Naive thymus-derived CD4-positive, alpha-beta T cell (primary cell): ENCODE measurements around the gene FBXO17. TPM values are rescaled to one million over a fixed set of nuclear protein-coding genes. Genes with fewer than 3 reads are reported as not detected.
"Not testable (repeated sequence)": the region's sequence is repeated elsewhere in the genome, so short reads cannot be mapped to it uniquely, and the experiment has no call there.

ENCODE experiments used
- ATAC-seq: fragments of 150-1000 bp; cut with Tn5 transposase; 2 replicates; pipeline ENCODE4 v1.10.0; 2021; ENCODE audit warnings: mild to moderate bottlenecking, moderate library complexity
- CTCF ChIA-PET: fragments of 350-600 bp; sonication (Branson Sonifier 250); formaldehyde crosslinking; loops from one replicate; lab custom pipeline; 2021; ENCODE audit warnings: antibody characterized with exemption; lab: Charles Lee
- POLR2A ChIA-PET: fragments of 350-600 bp; sonication (Branson Sonifier 250); formaldehyde crosslinking; loops from one replicate; lab custom pipeline; 2021; ENCODE audit warnings: antibody characterized with exemption, inconsistent platforms; lab: Charles Lee
- DNase-seq, 9 donors: peaks; one replicate each; pipeline versions ENCODE4 v3.0.0 to v3.0.0-alpha.2; 2020 to 2022; ENCODE audit warnings: mixed read lengths in 1 of 9
- H3K27ac ChIP-seq: one replicate; pipeline ENCODE4 v1.7.0; 2013; ENCODE audit warnings: mild to moderate bottlenecking, low read depth, low read length, moderate library complexity
- H3K27me3 ChIP-seq, 2 donors: one replicate each; pipeline ENCODE4 v1.7.0; 2013; ENCODE audit warnings: low read length in 2 of 2, mild to moderate bottlenecking in 2 of 2, moderate library complexity in 2 of 2; ENCODE audit not compliant: control insufficient read depth in 2 of 2, insufficient read depth in 2 of 2
- H3K36me3 ChIP-seq, 3 experiments: 1 replicate in 2 of 3; 2 replicates in 1 of 3; pipeline ENCODE4 v1.7.0; 2013; ENCODE audit warnings: low read length in 3 of 3, mild to moderate bottlenecking in 3 of 3, moderate library complexity in 1 of 3; ENCODE audit not compliant: insufficient read depth in 3 of 3, control insufficient read depth in 2 of 3
- H3K4me1 ChIP-seq, 2 donors: one replicate each; pipeline ENCODE4 v1.7.0; 2013; ENCODE audit warnings: low read length in 2 of 2, mild to moderate bottlenecking in 2 of 2, moderate library complexity in 1 of 2; ENCODE audit not compliant: control insufficient read depth in 2 of 2, insufficient read depth in 2 of 2
- H3K4me3 ChIP-seq: 2 replicates; pipeline ENCODE4 v1.7.0; 2013; ENCODE audit warnings: mild to moderate bottlenecking, low read length
- H3K9me3 ChIP-seq, 3 experiments: 1 replicate in 2 of 3; 2 replicates in 1 of 3; pipeline ENCODE4 v1.7.0; 2013; ENCODE audit warnings: low read length in 3 of 3; ENCODE audit not compliant: control insufficient read depth in 2 of 3
- H3K27ac Mint-ChIP-seq, 9 donors: one replicate each; pipeline ENCODE4 v1.8.0; 2020 to 2022; ENCODE audit warnings: mixed read lengths in 9 of 9, mild to moderate bottlenecking in 8 of 9, moderate library complexity in 5 of 9, inconsistent platforms in 2 of 9
- H3K27me3 Mint-ChIP-seq, 5 donors: one replicate each; pipeline ENCODE4 v1.8.0; 2021 to 2022; ENCODE audit warnings: mixed read lengths in 5 of 5, mild to moderate bottlenecking in 1 of 5
- H3K36me3 Mint-ChIP-seq, 5 donors: one replicate each; pipeline ENCODE4 v1.8.0; 2020 to 2022; ENCODE audit warnings: mixed read lengths in 5 of 5, mild to moderate bottlenecking in 3 of 5, inconsistent platforms in 1 of 5
- H3K4me1 Mint-ChIP-seq, 7 donors: one replicate each; pipeline ENCODE4 v1.8.0; 2020 to 2022; ENCODE audit warnings: mixed read lengths in 7 of 7, mild to moderate bottlenecking in 3 of 7, inconsistent platforms in 1 of 7
- H3K4me3 Mint-ChIP-seq, 10 donors: one replicate each; pipeline ENCODE4 v1.8.0; 2020 to 2022; ENCODE audit warnings: mild to moderate bottlenecking in 10 of 10, mixed read lengths in 10 of 10, moderate library complexity in 6 of 10, inconsistent platforms in 2 of 10
- H3K9me3 Mint-ChIP-seq, 11 donors: one replicate each; pipeline ENCODE4 v1.8.0; 2020 to 2022; ENCODE audit warnings: mixed read lengths in 11 of 11, mild to moderate bottlenecking in 4 of 11, inconsistent platforms in 1 of 11, moderate library complexity in 1 of 11
- intact Hi-C, 2 donors: fragments of 100-400 bp; cut with micrococcal nuclease; formaldehyde crosslinking; loops; one replicate each; pipeline ENCODE4 v1.15.1; 2023
- polyA plus RNA-seq, 2 donors: library from polyadenylated mRNA; unstranded; fragments of 300-500 nt; fragmentation: Illumina TruSeq; gene quantifications; one replicate each; pipeline ENCODE4 v1.2.3, GENCODE V29; 2021
- total RNA-seq, 6 experiments: library from RNA in 5 of 6; stranded (reverse) in 5 of 6; gene quantifications; 1 replicate in 5 of 6; 2 replicates in 1 of 6; pipeline ENCODE4 v1.2.3 and lab custom pipeline; 2021 to 2026

Gene FBXO17
- total and polyA plus RNA-seq, 7 experiments from 2014 or later = not detected

- intact Hi-C loops = no loop called here
- no peak overlapping the region for H3K4me3 Mint-ChIP-seq
- Histone ChIP-seq H3K36me3 (no peaks in the 10 kb centered on the region), H3K4me1 (peaks cover 0 to 4% of the 10 kb centered on the region in 2 donors), H3K27ac (no peak overlapping the region), H3K27me3 (no peaks in the 10 kb centered on the region), H3K4me3 (no peak overlapping the region), H3K9me3 (no peaks in the 10 kb centered on the region)
- no peak for ATAC-seq
- H3K9me3 Mint-ChIP-seq = no peaks in the 10 kb centered on the region
- peaks cover 4 to 18% (median 14%) of the 10 kb centered on the region in 7 donors for H3K4me1 Mint-ChIP-seq
- CTCF ChIA-PET = no interaction called here
- H3K36me3 Mint-ChIP-seq = no peaks in the 10 kb centered on the region
- POLR2A ChIA-PET = interaction anchor here (0.7 kb wide), 1 partner anchor 9 kb away, joined by 3 read pairs; no protein-coding TSS in a partner anchor
- no peak for DNase-seq
- peaks cover 0 to 18% (median 0%) of the 10 kb centered on the region in 5 donors for H3K27me3 Mint-ChIP-seq
- no peak overlapping the region for H3K27ac Mint-ChIP-seq
These were observed 29.1 kb downstream of the FBXO17 start for GRCh38 chr19:38946229-38947010.

GRCh38 chr19:38945562-38946228 lies 29.8 kb downstream of the FBXO17 start:
- Histone ChIP-seq H3K9me3 (no peaks in the 10 kb centered on the region), H3K4me1 (peaks cover 0 to 4% of the 10 kb centered on the region in 2 donors), H3K27me3 (no peaks in the 10 kb centered on the region), H3K36me3 (no peaks in the 10 kb centered on the region), H3K27ac (no peak overlapping the region), H3K4me3 (no peak overlapping the region)
- Mint-ChIP-seq H3K27me3 (peaks cover 4 to 22% (median 6%) of the 10 kb centered on the region in 5 donors), H3K4me1 (peaks cover 7 to 25% (median 15%) of the 10 kb centered on the region in 7 donors), H3K36me3 (no peaks in the 10 kb centered on the region), H3K4me3 (no peak overlapping the region), H3K27ac (no peak overlapping the region), H3K9me3 (peaks cover 0 to 2% (median 0%) of the 10 kb centered on the region in 11 donors)
- ChIA-PET POLR2A (interaction anchor here (0.7 kb wide), 1 partner anchor 8 kb away, joined by 3 read pairs; no protein-coding TSS in a partner anchor), CTCF (no interaction called here)
- no peak for ATAC-seq
- intact Hi-C loops = no loop called here
- DNase-seq = no peak

- Histone ChIP-seq H3K4me3 (no peak overlapping the region), H3K36me3 (no peaks in the 10 kb centered on the region), H3K27me3 (no peaks in the 10 kb centered on the region), H3K9me3 (no peaks in the 10 kb centered on the region), H3K4me1 (no peaks in the 10 kb centered on the region), H3K27ac (no peak overlapping the region)
- DNase-seq = no peak
- Mint-ChIP-seq H3K9me3 (peaks cover 0 to 2% (median 0%) of the 10 kb centered on the region in 11 donors), H3K4me3 (no peak overlapping the region), H3K27ac (no peak overlapping the region), H3K36me3 (no peaks in the 10 kb centered on the region), H3K27me3 (peaks cover 4 to 26% (median 6%) of the 10 kb centered on the region in 5 donors), H3K4me1 (peaks cover 3 to 27% (median 11%) of the 10 kb centered on the region in 7 donors)
- intact Hi-C loops = no loop called here
- ATAC-seq = no peak
- CTCF ChIA-PET = interaction anchor here (1.4 kb wide), 1 partner anchor 15 kb away, joined by 4 read pairs; the partner anchor contains the start of genes MRPS12 and SARS2
- POLR2A ChIA-PET = no interaction called here
These were observed 30.5 kb downstream of the FBXO17 start for GRCh38 chr19:38944981-38945506.

DNA sequence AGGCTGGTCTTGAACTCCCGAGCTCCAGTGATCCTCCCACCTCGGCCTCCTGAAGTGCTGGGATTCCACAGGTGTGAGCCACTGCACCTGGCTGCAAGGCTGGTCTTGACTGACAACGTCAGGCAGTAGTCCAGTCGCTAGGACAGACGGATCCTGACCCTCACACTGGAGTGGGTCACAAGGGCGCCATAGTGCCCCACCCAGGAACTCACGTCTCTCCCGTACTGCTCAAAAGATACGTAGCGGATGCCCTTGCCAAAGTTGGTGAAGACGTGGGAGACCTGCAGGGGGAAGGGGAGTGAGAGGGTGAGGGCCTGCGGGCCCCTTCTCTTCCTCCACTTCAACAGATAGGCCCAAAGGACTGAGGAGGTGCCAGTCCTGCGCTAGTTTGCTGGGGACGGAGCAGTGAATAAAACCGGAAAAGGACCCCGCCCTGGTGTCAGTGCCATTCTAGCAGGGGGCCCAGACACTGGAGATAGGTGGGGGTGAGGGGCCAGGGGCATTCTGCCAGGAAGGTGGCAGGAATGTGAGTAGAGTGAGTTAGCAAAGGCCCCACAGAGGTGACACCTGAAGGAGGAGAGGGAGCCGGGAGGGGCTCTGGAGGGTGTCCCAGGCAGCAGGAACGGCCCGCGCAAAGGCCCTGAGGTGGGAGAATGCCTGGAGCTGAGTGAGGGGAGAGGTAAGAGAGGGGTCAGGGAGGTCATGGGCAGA lies 32.9 kb downstream of the FBXO17 start:
- ChIA-PET POLR2A (no interaction called here), CTCF (no interaction called here)
- Mint-ChIP-seq H3K27me3 (peaks cover 4 to 25% (median 5%) of the 10 kb centered on the region in 5 donors), H3K9me3 (peaks cover 0 to 2% (median 0%) of the 10 kb centered on the region in 11 donors), H3K36me3 (no peaks in the 10 kb centered on the region), H3K4me3 (no peak overlapping the region), H3K4me1 (peaks cover 0 to 21% (median 6%) of the 10 kb centered on the region in 7 donors), H3K27ac (no peak overlapping the region)
- H3K4me3 ChIP-seq = no peak overlapping the region
- no peak overlapping the region for H3K27ac ChIP-seq
- no peaks in the 10 kb centered on the region for H3K4me1 ChIP-seq
- ATAC-seq (no peak), DNase-seq (no peak)
- intact Hi-C loops = no loop called here
- H3K36me3 ChIP-seq = no peaks in the 10 kb centered on the region
- H3K9me3 ChIP-seq = no peaks in the 10 kb centered on the region
- H3K27me3 ChIP-seq = no peaks in the 10 kb centered on the region

GRCh38 chr19:38941979-38942378 lies 33.6 kb downstream of the FBXO17 start:
- intact Hi-C loops = no loop called here
- Histone ChIP-seq H3K4me3 (no peak overlapping the region), H3K9me3 (no peaks in the 10 kb centered on the region), H3K4me1 (no peaks in the 10 kb centered on the region), H3K27me3 (no peaks in the 10 kb centered on the region), H3K36me3 (no peaks in the 10 kb centered on the region), H3K27ac (no peak overlapping the region)
- DNase-seq (no peak), ATAC-seq (no peak)
- Mint-ChIP-seq H3K4me3 (peak overlapping the region in 1 of 10 donors; percentile 19), H3K36me3 (no peaks in the 10 kb centered on the region), H3K4me1 (peaks cover 0 to 21% (median 6%) of the 10 kb centered on the region in 7 donors), H3K27ac (peak overlapping the region in 1 of 9 donors; percentile 55), H3K27me3 (peaks cover 4 to 25% (median 5%) of the 10 kb centered on the region in 5 donors), H3K9me3 (peaks cover 0 to 2% (median 0%) of the 10 kb centered on the region in 11 donors)
- POLR2A ChIA-PET = no interaction called here
- CTCF ChIA-PET = no interaction called here

DNA sequence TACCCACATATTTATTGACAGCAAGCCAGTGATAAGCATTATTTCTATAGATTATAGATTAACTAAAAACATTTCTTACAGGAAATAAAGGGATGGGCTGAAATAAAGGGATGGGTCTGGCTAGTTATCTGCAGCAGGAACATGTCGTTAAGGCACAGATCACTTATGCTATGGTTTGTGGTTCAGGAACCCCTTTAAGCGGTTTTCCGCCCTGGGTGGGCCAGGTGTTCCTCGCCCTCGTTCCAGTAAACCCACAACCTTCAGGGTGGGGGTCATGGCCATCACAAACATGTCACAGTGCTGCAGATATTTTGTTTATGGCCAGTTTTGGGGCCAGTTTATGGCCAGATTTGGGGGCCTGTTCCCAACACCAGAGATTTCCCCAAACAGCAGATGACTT lies 34.1 kb downstream of the FBXO17 start:
- H3K27me3 ChIP-seq, H3K9me3 Mint-ChIP-seq, intact Hi-C loops, H3K36me3 ChIP-seq, H3K9me3 ChIP-seq, H3K27ac ChIP-seq, H3K4me1 ChIP-seq, DNase-seq, ATAC-seq, H3K36me3 Mint-ChIP-seq, H3K4me3 ChIP-seq, POLR2A ChIA-PET: not testable (repeated sequence)
- peak overlapping the region in 1 of 9 donors; percentile 55 for H3K27ac Mint-ChIP-seq
- H3K4me1 Mint-ChIP-seq = peaks cover 0 to 21% (median 6%) of the 10 kb centered on the region in 7 donors
- peak overlapping the region in 2 of 10 donors; percentile 19 to 37 for H3K4me3 Mint-ChIP-seq
- CTCF ChIA-PET = interaction anchor here (1.7 kb wide), 1 partner anchor 10 kb away, joined by 4 read pairs; no protein-coding TSS in a partner anchor
- peaks cover 4 to 25% (median 5%) of the 10 kb centered on the region in 5 donors for H3K27me3 Mint-ChIP-seq
